Esophagus squamous epithelium (tissue), 4 donors: Measurements from ENCODE around the gene POTEB.
"Not testable (repeated sequence)": the region's sequence is repeated elsewhere in the genome, so short reads cannot be mapped to it uniquely, and the experiment has no call there.

ENCODE experiments used
- POLR2A ChIP-seq, 4 donors: fragments of 450-650 bp; IDR thresholded peaks; one replicate each; pipeline ENCODE4 v1.6.1; 2017; ENCODE audit warnings: antibody characterized with exemption in 4 of 4, mild to moderate bottlenecking in 4 of 4, moderate library complexity in 3 of 4
- TF ChIP-seq, protein P1 (sequence below), 6 experiments: fragments of 450-650 bp in 4 of 6; fragments of 200-600 bp in 2 of 6; sonication (generic) in 2 of 6; IDR thresholded peaks; one replicate each; pipeline ENCODE4 v1.5.1; 2016 to 2019; ENCODE audit warnings: antibody characterized with exemption in 6 of 6, mild to moderate bottlenecking in 4 of 6, moderate library complexity in 4 of 6

DNA sequence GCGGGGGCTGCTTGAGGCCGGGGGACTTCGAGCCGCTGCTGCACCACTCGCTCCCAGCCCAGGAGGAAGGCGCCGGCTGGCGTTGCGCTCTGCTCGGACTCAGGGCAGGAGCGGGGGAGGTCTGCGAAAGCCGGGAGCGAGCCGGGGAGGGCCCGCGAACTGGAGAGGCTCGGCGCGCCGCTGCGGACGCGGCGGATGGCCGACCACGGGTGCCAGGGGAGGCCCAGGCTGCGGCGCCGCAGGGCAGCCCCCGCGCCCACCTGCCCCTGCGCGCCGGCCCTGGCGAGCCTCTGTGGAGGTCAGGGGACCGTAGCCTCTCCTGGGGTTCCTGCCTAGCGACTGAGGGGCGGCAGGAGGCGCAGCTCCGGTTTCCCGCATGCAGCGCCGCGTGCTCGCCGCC is 12.0 kb upstream of the POTEB start:
- TF ChIP-seq, protein P1, sequence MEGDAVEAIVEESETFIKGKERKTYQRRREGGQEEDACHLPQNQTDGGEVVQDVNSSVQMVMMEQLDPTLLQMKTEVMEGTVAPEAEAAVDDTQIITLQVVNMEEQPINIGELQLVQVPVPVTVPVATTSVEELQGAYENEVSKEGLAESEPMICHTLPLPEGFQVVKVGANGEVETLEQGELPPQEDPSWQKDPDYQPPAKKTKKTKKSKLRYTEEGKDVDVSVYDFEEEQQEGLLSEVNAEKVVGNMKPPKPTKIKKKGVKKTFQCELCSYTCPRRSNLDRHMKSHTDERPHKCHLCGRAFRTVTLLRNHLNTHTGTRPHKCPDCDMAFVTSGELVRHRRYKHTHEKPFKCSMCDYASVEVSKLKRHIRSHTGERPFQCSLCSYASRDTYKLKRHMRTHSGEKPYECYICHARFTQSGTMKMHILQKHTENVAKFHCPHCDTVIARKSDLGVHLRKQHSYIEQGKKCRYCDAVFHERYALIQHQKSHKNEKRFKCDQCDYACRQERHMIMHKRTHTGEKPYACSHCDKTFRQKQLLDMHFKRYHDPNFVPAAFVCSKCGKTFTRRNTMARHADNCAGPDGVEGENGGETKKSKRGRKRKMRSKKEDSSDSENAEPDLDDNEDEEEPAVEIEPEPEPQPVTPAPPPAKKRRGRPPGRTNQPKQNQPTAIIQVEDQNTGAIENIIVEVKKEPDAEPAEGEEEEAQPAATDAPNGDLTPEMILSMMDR (IDR thresholded peaks at IDR 0.05): not testable (repeated sequence)
- not testable (repeated sequence) for TF ChIP-seq POLR2A (IDR thresholded peaks at IDR 0.05)
